HG03432 (cell line): ENCODE measurements around the gene ZCCHC2.

Source experiments
- ATAC-seq: cut with Tn5 transposase; IDR thresholded peaks from one replicate; pipeline ENCODE4 v1.9.1; 2021; ENCODE audit warnings: mild to moderate bottlenecking, moderate library complexity; ENCODE audit not compliant: unreplicated experiment

ZCCHC2 gene

GRCh38 chr18:62537042-62537894, 14.4 kb downstream of the ZCCHC2 start:
- ATAC-seq: no peak

GRCh38 chr18:62537946-62538345, 15.1 kb downstream of the ZCCHC2 start:
- ATAC-seq: no peak

- no peak for ATAC-seq
Observed at GRCh38 chr18:62538881-62539280, 16.1 kb downstream of the ZCCHC2 start.

GRCh38 chr18:62539284-62540165, 16.7 kb downstream of the ZCCHC2 start:
- ATAC-seq: no peak

- ATAC-seq: no peak
Observed at GRCh38 chr18:62543021-62543420, 20.2 kb downstream of the ZCCHC2 start.

GRCh38 chr18:62545098-62545497, 22.3 kb downstream of the ZCCHC2 start:
- no peak for ATAC-seq

GRCh38 chr18:62549755-62550154, 26.9 kb downstream of the ZCCHC2 start:
- no peak for ATAC-seq

GRCh38 chr18:62550746-62551145, 27.9 kb downstream of the ZCCHC2 start:
- ATAC-seq: no peak

GRCh38 chr18:62551972-62552513, 29.2 kb downstream of the ZCCHC2 start:
- no peak for ATAC-seq

- ATAC-seq: peak; percentile 62
Observed at GRCh38 chr18:62554061-62554815, 31.4 kb downstream of the ZCCHC2 start.

GRCh38 chr18:62555135-62555534, 32.3 kb downstream of the ZCCHC2 start:
- no peak for ATAC-seq

- ATAC-seq: no peak
Observed at GRCh38 chr18:62556397-62556796, 33.6 kb downstream of the ZCCHC2 start.

GRCh38 chr18:62558015-62558663, 35.3 kb downstream of the ZCCHC2 start:
- ATAC-seq: peak; percentile 53

- ATAC-seq: no peak
Observed at GRCh38 chr18:62564044-62564443, 41.2 kb downstream of the ZCCHC2 start.

GRCh38 chr18:62566199-62566598, 43.4 kb downstream of the ZCCHC2 start:
- ATAC-seq: no peak

- no peak for ATAC-seq
Observed at GRCh38 chr18:62566818-62567217, 44.0 kb downstream of the ZCCHC2 start.

GRCh38 chr18:62569081-62569655, 46.3 kb downstream of the ZCCHC2 start:
- ATAC-seq: no peak

- no peak for ATAC-seq
Observed at GRCh38 chr18:62571037-62571436, 48.2 kb downstream of the ZCCHC2 start.

- ATAC-seq: no peak
Observed at GRCh38 chr18:62571648-62572047, 48.8 kb downstream of the ZCCHC2 start.

GRCh38 chr18:62572456-62572855, 49.6 kb downstream of the ZCCHC2 start:
- no peak for ATAC-seq
